ENCODE results near the gene ZBTB20. TPM values are rescaled to one million over a fixed set of nuclear protein-coding genes. Genes with fewer than 3 reads are reported as not detected.

The ZBTB20 gene
- total RNA-seq, 1 experiment from 2014 or later: 12.8 TPM

GRCh38 chr3:114370537-114371174 is 776.4 kb downstream of the ZBTB20 start:
- ChIA-PET POLR2A (interaction anchor here (1.1 kb wide), 1 partner anchor 10 kb away, joined by 7 read pairs; no protein-coding TSS in a partner anchor), CTCF (interaction anchor here (1.0 to 1.4 kb wide), 2 partner anchors 10 to 48 kb away, joined by 3 to 6 read pairs; no protein-coding TSS in a partner anchor)
- H3K9me3 Mint-ChIP-seq (ENCODE audit: unreplicated experiment): no peaks in the 10 kb centered on the region
- H3K36me3 ChIP-seq (ENCODE audit: control insufficient read depth, insufficient read depth, low read length): no peaks in the 10 kb centered on the region
- no peaks in the 10 kb centered on the region for H3K27me3 ChIP-seq (replicated peaks; ENCODE audit: control insufficient read depth, insufficient read depth, low read length)
- H3K27ac Mint-ChIP-seq (ENCODE audit: unreplicated experiment): peak overlapping the region; percentile 39
- TF ChIP-seq, protein P1, sequence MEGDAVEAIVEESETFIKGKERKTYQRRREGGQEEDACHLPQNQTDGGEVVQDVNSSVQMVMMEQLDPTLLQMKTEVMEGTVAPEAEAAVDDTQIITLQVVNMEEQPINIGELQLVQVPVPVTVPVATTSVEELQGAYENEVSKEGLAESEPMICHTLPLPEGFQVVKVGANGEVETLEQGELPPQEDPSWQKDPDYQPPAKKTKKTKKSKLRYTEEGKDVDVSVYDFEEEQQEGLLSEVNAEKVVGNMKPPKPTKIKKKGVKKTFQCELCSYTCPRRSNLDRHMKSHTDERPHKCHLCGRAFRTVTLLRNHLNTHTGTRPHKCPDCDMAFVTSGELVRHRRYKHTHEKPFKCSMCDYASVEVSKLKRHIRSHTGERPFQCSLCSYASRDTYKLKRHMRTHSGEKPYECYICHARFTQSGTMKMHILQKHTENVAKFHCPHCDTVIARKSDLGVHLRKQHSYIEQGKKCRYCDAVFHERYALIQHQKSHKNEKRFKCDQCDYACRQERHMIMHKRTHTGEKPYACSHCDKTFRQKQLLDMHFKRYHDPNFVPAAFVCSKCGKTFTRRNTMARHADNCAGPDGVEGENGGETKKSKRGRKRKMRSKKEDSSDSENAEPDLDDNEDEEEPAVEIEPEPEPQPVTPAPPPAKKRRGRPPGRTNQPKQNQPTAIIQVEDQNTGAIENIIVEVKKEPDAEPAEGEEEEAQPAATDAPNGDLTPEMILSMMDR (IDR thresholded peaks at IDR 0.05; ENCODE audit: insufficient read depth in 1 of 2, low read depth in 1 of 2, low read length in 1 of 2, severe bottlenecking in 1 of 2, unreplicated experiment in 1 of 2): peak; percentile 33 to 53
- H3K27me3 Mint-ChIP-seq (ENCODE audit: insufficient read depth, unreplicated experiment): no peaks in the 10 kb centered on the region
- peak overlapping the region; percentile 6 for H3K4me3 Mint-ChIP-seq (ENCODE audit: unreplicated experiment)
- H3K9me3 ChIP-seq: no peaks in the 10 kb centered on the region
- peaks cover 49% of the 10 kb centered on the region for H3K4me1 ChIP-seq
- H3K36me3 Mint-ChIP-seq (ENCODE audit: insufficient read depth, unreplicated experiment): no peaks in the 10 kb centered on the region
- H3K4me1 Mint-ChIP-seq (ENCODE audit: low read depth, unreplicated experiment): peaks cover 31% of the 10 kb centered on the region
- intact Hi-C loops (cut with micrococcal nuclease; ENCODE audit: unreplicated experiment): loop anchor here (1.0 to 5.0 kb wide), 2 partner anchors 10 to 127 kb away; no protein-coding TSS in a partner anchor
- DNase-seq: peak; percentile 67 to 73
- BruUV-seq (replicated peaks): no TSS peak
- no peak overlapping the region for H3K4me3 ChIP-seq (ENCODE audit: low read depth, low read length)

- H3K36me3 ChIP-seq (ENCODE audit: control insufficient read depth, insufficient read depth, low read length): no peaks in the 10 kb centered on the region
- no peaks in the 10 kb centered on the region for H3K27me3 Mint-ChIP-seq (ENCODE audit: insufficient read depth, unreplicated experiment)
- POLR2A ChIA-PET: no interaction called here
- no TSS peak for BruUV-seq (replicated peaks)
- no peak overlapping the region for H3K4me3 ChIP-seq (ENCODE audit: low read depth, low read length)
- CTCF ChIA-PET: interaction anchor here (4.1 kb wide), 1 partner anchor 53 kb away, joined by 26 read pairs; no protein-coding TSS in a partner anchor
- H3K27me3 ChIP-seq (replicated peaks; ENCODE audit: control insufficient read depth, insufficient read depth, low read length): no peaks in the 10 kb centered on the region
- H3K4me1 Mint-ChIP-seq (ENCODE audit: low read depth, unreplicated experiment): peaks cover 21% of the 10 kb centered on the region
- H3K4me1 ChIP-seq: peaks cover 26% of the 10 kb centered on the region
- TF ChIP-seq, protein P1 (IDR thresholded peaks at IDR 0.05; ENCODE audit: insufficient read depth in 1 of 2, low read depth in 1 of 2, low read length in 1 of 2, severe bottlenecking in 1 of 2, unreplicated experiment in 1 of 2): no peak
- intact Hi-C loops (cut with micrococcal nuclease; ENCODE audit: unreplicated experiment): no loop called here
- no peaks in the 10 kb centered on the region for H3K9me3 Mint-ChIP-seq (ENCODE audit: unreplicated experiment)
- H3K27ac Mint-ChIP-seq (ENCODE audit: unreplicated experiment): no peak overlapping the region
- no peaks in the 10 kb centered on the region for H3K9me3 ChIP-seq
- H3K36me3 Mint-ChIP-seq (ENCODE audit: insufficient read depth, unreplicated experiment): peaks cover 7% of the 10 kb centered on the region
- no peak overlapping the region for H3K4me3 Mint-ChIP-seq (ENCODE audit: unreplicated experiment)
- no peak for DNase-seq
Measured at GRCh38 chr3:114365909-114366308, 781.2 kb downstream of the ZBTB20 start.

DNA sequence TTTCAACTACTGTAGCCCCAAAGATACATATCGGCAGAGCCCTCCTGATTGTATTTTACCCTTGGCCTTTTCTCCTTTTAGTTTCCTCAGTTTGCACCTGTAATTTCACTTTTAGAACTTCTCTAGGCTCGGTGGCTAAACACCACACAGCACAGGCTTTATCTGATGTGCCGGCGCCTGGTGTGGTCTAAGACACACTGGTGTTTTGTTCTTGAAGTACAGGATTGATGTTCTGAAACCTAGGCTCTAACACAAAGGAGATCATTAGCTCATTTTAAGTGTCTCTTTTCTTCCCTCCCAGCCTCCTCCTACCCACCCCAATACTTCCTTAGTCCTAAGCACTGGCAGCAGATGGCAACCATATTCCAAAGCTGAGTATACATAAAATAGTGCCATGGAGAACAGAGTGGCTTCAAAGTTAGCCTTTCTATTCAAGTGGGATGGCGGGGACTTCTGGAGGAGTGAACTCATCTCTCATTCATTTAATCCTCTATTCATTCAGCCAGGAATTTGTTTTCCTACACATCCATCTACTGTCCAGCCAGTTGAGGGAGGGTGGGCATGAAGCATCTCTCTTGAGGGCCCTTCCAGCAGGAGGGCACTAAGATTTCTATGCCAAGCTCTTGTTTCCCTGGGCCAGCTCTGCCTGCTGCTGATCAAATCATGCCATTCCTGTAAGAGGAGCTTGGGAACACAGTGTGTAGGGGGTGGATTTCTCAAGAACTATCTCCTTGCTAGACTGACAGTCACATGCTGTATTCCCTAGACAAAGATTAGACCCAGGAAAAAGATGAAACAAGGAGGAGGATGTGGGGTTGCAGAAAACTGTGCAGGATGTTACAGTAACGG is 782.1 kb downstream of the ZBTB20 start:
- Histone ChIP-seq H3K4me3 (ENCODE audit: low read depth, low read length) (no peak overlapping the region), H3K9me3 (no peaks in the 10 kb centered on the region), H3K4me1 (peaks cover 17% of the 10 kb centered on the region), H3K36me3 (ENCODE audit: control insufficient read depth, insufficient read depth, low read length) (no peaks in the 10 kb centered on the region), H3K27me3 (replicated peaks; ENCODE audit: control insufficient read depth, insufficient read depth, low read length) (no peaks in the 10 kb centered on the region)
- TF ChIP-seq, protein P1 (IDR thresholded peaks at IDR 0.05; ENCODE audit: insufficient read depth in 1 of 2, low read depth in 1 of 2, low read length in 1 of 2, severe bottlenecking in 1 of 2, unreplicated experiment in 1 of 2): no peak
- no peak overlapping the region for H3K27ac Mint-ChIP-seq (ENCODE audit: unreplicated experiment)
- H3K4me1 Mint-ChIP-seq (ENCODE audit: low read depth, unreplicated experiment): peaks cover 12% of the 10 kb centered on the region
- ChIA-PET CTCF (interaction anchor here (0.6 to 4.1 kb wide), 4 partner anchors 15 to 54 kb away, joined by 3 to 26 read pairs (median 5); no protein-coding TSS in a partner anchor), POLR2A (no interaction called here)
- H3K36me3 Mint-ChIP-seq (ENCODE audit: insufficient read depth, unreplicated experiment): peaks cover 7% of the 10 kb centered on the region
- H3K9me3 Mint-ChIP-seq (ENCODE audit: unreplicated experiment): no peaks in the 10 kb centered on the region
- no TSS peak for BruUV-seq (replicated peaks)
- no peak for DNase-seq
- H3K4me3 Mint-ChIP-seq (ENCODE audit: unreplicated experiment): no peak overlapping the region
- intact Hi-C loops (cut with micrococcal nuclease; ENCODE audit: unreplicated experiment): loop anchor here (5.0 kb wide), 1 partner anchor 292 kb away; no protein-coding TSS in a partner anchor
- no peaks in the 10 kb centered on the region for H3K27me3 Mint-ChIP-seq (ENCODE audit: insufficient read depth, unreplicated experiment)

Measured in Caco-2 (cell line).